ENCODE data around the gene ADAMTS2.
A peak's percentile ranks its signal among the peaks of the same experiment; 100 is the strongest.

Gene ADAMTS2

DNA sequence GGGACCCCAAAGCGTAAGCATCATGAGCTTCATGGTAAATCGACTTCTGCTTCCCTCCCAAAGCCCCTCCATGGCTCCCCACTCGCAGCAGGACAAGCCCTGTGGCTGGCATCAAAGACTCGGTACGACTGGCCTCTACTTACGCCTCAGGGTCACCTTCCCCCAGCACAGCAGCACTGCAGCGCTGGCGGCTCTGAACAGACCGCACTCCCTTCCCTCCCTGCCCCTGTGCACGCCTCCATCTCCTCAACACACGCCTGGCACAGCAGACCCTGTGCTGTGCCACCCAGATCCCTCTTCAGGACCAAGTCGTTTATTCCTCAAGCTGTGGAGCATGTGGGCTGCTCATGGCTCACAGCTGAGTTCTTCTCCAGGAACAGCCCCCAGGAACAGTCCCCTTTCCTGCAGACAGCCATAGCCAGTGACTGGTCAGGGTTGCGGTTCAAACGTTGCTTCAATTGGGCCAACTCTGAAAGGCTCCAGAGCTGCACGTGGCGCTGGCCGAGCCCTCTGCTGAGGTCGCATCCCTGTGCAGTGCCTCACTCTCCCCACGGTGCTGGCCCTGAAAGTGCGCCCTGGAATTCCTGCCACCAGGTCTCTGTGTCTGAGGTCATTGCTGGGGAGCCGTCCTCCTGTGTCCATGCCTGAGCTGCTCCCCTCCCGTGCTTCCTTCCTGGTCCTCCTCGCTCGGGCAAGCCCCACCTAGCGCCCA lies 197.1 kb downstream of the ADAMTS2 start:
- no peak for DNase-seq
- Mint-ChIP-seq H3K27me3 (ENCODE audit: low read depth, poor library complexity) (peaks cover 3% of the 10 kb centered on the region), H3K4me3 (no peak overlapping the region), H3K9me3 (peaks cover 7% of the 10 kb centered on the region), H3K36me3 (ENCODE audit: low read depth) (peaks cover 5% of the 10 kb centered on the region), H3K4me1 (no peaks in the 10 kb centered on the region), H3K27ac (peak overlapping the region; percentile 39)
- TF ChIP-seq, protein P1, sequence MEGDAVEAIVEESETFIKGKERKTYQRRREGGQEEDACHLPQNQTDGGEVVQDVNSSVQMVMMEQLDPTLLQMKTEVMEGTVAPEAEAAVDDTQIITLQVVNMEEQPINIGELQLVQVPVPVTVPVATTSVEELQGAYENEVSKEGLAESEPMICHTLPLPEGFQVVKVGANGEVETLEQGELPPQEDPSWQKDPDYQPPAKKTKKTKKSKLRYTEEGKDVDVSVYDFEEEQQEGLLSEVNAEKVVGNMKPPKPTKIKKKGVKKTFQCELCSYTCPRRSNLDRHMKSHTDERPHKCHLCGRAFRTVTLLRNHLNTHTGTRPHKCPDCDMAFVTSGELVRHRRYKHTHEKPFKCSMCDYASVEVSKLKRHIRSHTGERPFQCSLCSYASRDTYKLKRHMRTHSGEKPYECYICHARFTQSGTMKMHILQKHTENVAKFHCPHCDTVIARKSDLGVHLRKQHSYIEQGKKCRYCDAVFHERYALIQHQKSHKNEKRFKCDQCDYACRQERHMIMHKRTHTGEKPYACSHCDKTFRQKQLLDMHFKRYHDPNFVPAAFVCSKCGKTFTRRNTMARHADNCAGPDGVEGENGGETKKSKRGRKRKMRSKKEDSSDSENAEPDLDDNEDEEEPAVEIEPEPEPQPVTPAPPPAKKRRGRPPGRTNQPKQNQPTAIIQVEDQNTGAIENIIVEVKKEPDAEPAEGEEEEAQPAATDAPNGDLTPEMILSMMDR (IDR thresholded peaks at IDR 0.05), result no peak

DNA sequence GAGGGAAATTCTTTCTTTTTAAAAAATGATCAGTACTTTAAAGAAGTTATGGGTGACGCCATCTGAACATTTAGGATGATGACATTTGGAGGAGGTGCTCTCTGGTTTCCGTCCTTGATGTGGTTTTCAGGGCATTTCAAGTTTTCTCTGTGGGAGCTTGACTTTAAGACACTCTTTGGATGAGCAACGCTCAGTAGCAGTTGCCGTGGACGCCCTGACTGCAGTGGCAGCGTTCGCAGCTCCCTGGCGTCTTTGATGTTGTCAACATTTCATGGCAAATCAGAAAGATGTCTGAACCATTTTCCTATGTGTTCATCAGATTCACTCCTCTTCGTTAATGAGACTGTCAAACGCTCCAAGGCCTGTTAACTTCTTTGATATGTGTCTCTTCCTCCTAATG lies 199.0 kb downstream of the ADAMTS2 start:
- Mint-ChIP-seq H3K4me1 (peaks cover 13% of the 10 kb centered on the region), H3K4me3 (no peak overlapping the region), H3K27ac (no peak overlapping the region), H3K27me3 (ENCODE audit: low read depth, poor library complexity) (peaks cover 3% of the 10 kb centered on the region), H3K36me3 (ENCODE audit: low read depth) (peaks cover 5% of the 10 kb centered on the region), H3K9me3 (peaks cover 4% of the 10 kb centered on the region)
- TF ChIP-seq, protein P1 (IDR thresholded peaks at IDR 0.05), result no peak
- no peak for DNase-seq

DNA sequence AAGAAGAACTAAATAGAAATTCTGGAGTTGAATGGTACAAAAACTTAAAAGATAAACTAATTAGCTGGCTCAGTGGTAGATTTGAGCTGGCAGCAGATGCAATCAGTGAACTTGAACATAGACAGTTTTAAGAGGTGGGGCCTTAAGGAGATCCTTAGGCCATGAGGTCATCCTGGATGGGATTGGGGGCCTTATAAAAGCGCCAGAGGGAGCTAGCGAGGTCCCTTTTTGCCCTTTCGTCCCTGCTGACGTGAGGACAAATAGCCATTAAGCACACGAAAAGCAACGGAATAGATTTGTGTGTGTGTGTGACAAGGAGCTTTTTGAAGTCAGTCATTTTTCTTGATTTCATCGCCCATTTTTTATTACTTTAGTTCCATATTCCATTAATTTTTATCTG lies 201.8 kb downstream of the ADAMTS2 start:
- Mint-ChIP-seq H3K27ac (no peak overlapping the region), H3K36me3 (ENCODE audit: low read depth) (no peaks in the 10 kb centered on the region), H3K4me1 (peaks cover 13% of the 10 kb centered on the region), H3K4me3 (no peak overlapping the region), H3K9me3 (peaks cover 4% of the 10 kb centered on the region), H3K27me3 (ENCODE audit: low read depth, poor library complexity) (peaks cover 8% of the 10 kb centered on the region)
- DNase-seq, result no peak
- TF ChIP-seq, protein P1 (IDR thresholded peaks at IDR 0.05), result peak; percentile 15

DNA sequence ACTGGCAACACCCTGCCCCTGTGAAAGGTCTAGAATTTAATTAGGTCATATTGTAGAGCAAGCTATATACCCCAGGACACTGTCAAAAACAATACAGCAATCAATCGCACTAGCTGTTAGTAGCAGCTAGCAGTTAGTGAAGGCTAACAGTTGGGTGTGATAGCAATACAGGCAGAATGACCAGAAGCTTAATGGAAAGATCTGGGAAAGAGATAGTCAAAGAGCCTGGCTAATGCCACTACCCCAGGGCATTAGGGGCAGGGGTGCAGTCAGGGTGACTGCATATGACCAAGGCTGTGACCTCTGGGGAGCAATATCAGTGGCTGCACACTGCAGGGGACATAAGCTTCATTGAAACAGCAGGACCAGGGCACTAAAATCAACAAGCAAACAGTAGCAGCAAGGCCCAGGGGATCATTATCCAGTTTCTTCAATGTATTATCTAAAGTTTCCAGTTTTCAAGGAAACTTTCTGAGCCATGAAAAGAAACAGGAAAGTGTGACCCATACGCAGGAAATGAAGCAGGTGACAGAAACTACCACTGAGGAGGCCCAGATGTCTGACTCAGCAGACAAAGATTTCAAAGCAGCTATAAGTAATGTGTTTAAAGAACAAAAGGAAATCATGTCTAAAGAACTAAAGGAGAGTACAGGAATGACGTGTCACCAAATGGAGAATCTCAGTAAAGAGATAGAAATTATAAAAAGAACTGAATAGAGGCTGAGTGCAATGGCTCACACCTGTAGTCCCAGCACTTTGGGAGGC lies 202.6 kb downstream of the ADAMTS2 start:
- Mint-ChIP-seq H3K27ac (no peak overlapping the region), H3K36me3 (ENCODE audit: low read depth) (no peaks in the 10 kb centered on the region), H3K27me3 (ENCODE audit: low read depth, poor library complexity) (peaks cover 8% of the 10 kb centered on the region), H3K4me3 (no peak overlapping the region), H3K9me3 (peaks cover 2% of the 10 kb centered on the region), H3K4me1 (peaks cover 13% of the 10 kb centered on the region)
- DNase-seq, result no peak
- TF ChIP-seq, protein P1 (IDR thresholded peaks at IDR 0.05), result no peak

DNA sequence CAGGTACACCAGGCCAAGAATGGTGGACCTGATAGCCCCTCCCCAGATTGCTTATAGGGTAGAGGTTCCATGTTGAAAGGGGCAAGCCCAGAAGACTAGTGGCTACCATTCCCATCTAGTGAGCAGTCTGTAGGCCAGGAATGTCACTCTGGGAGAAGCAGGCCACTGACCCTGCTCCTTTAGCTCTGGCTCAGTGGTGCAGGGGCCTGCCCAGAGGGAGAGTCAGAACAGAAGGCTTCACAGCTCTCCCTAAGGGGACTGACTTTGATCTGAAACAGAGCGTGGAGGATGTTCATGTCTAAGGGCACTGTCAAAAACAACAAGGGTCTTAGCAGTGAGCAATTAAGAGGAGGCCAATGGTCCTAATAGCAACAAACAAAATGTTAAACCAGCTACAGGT lies 203.4 kb downstream of the ADAMTS2 start:
- Mint-ChIP-seq H3K9me3 (no peaks in the 10 kb centered on the region), H3K4me1 (peaks cover 13% of the 10 kb centered on the region), H3K27me3 (ENCODE audit: low read depth, poor library complexity) (peaks cover 8% of the 10 kb centered on the region), H3K36me3 (ENCODE audit: low read depth) (no peaks in the 10 kb centered on the region), H3K27ac (no peak overlapping the region), H3K4me3 (no peak overlapping the region)
- no peak for DNase-seq
- TF ChIP-seq, protein P1 (IDR thresholded peaks at IDR 0.05), result no peak
